Daoy (cell line): ENCODE measurements around the gene KIRREL3. TPM values are rescaled to one million over a fixed set of nuclear protein-coding genes. Genes with fewer than 3 reads are reported as not detected.

ENCODE experiments used
- DNase-seq: peaks from one replicate; pipeline ENCODE4 v3.0.0-alpha.2; 2015; ENCODE audit warnings: low read depth
- total RNA-seq: library from RNA; depleted of rRNA; stranded (reverse); fragments of >200 nt; shearing (Covaris generic); gene quantifications from 2 replicates; pipeline ENCODE4 v1.2.3, GENCODE V29; 2014

KIRREL3 gene
- total RNA-seq, 1 experiment from 2014 or later, result 2.4 TPM

- DNase-seq, result no peak
These were observed 577.4 kb downstream of the KIRREL3 start for GRCh38 chr11:126423154-126423553.

- no peak for DNase-seq
These were observed 578.1 kb downstream of the KIRREL3 start for GRCh38 chr11:126422446-126422845.

GRCh38 chr11:126421271-126421671, 579.3 kb downstream of the KIRREL3 start:
- DNase-seq, result no peak

GRCh38 chr11:126420698-126421256, 579.8 kb downstream of the KIRREL3 start:
- no peak for DNase-seq

GRCh38 chr11:126419801-126420697, 580.5 kb downstream of the KIRREL3 start:
- DNase-seq, result no peak

- DNase-seq, result no peak
These were observed 581.7 kb downstream of the KIRREL3 start for GRCh38 chr11:126418887-126419286.

- DNase-seq, result no peak
These were observed 583.3 kb downstream of the KIRREL3 start for GRCh38 chr11:126417091-126417862.

GRCh38 chr11:126416542-126417090, 584.0 kb downstream of the KIRREL3 start:
- no peak for DNase-seq

- no peak for DNase-seq
These were observed 584.7 kb downstream of the KIRREL3 start for GRCh38 chr11:126415669-126416420.

GRCh38 chr11:126415128-126415527, 585.4 kb downstream of the KIRREL3 start:
- DNase-seq, result no peak

GRCh38 chr11:126414615-126415014, 586.0 kb downstream of the KIRREL3 start:
- no peak for DNase-seq

- DNase-seq, result no peak
These were observed 586.6 kb downstream of the KIRREL3 start for GRCh38 chr11:126413843-126414405.

GRCh38 chr11:126413426-126413825, 587.1 kb downstream of the KIRREL3 start:
- DNase-seq, result no peak

- no peak for DNase-seq
These were observed 588.6 kb downstream of the KIRREL3 start for GRCh38 chr11:126411971-126412381.

GRCh38 chr11:126410649-126411048, 589.9 kb downstream of the KIRREL3 start:
- DNase-seq, result no peak

- no peak for DNase-seq
These were observed 591.0 kb downstream of the KIRREL3 start for GRCh38 chr11:126409620-126409985.

GRCh38 chr11:126408901-126409619, 591.5 kb downstream of the KIRREL3 start:
- DNase-seq, result no peak

GRCh38 chr11:126408496-126408895, 592.1 kb downstream of the KIRREL3 start:
- DNase-seq, result no peak

- DNase-seq, result no peak
These were observed 592.8 kb downstream of the KIRREL3 start for GRCh38 chr11:126407682-126408288.

- no peak for DNase-seq
These were observed 593.5 kb downstream of the KIRREL3 start for GRCh38 chr11:126407101-126407521.
